Adipocyte (in vitro differentiated cells): ENCODE data around the gene ZBTB21.

Source experiments
- DNase-seq: peaks from one replicate; pipeline ENCODE4 v3.0.0-alpha.2; 2015; ENCODE audit warnings: low read depth
- H3K27me3 ChIP-seq: replicated peaks from 2 replicates; pipeline ENCODE4 v1.7.0; 2013; ENCODE audit warnings: mild to moderate bottlenecking, low read length, moderate library complexity; ENCODE audit not compliant: control insufficient read depth, insufficient read depth
- H3K36me3 ChIP-seq: 2 replicates; pipeline ENCODE4 v1.7.0; 2013; ENCODE audit warnings: low read length, mild to moderate bottlenecking, moderate library complexity; ENCODE audit not compliant: control insufficient read depth, insufficient read depth, severe bottlenecking
- H3K4me1 ChIP-seq: 2 replicates; pipeline ENCODE4 v1.7.0; 2013; ENCODE audit warnings: mild to moderate bottlenecking, low read length, moderate library complexity; ENCODE audit not compliant: control insufficient read depth, insufficient read depth
- H3K4me3 ChIP-seq: 2 replicates; pipeline ENCODE4 v1.7.0; 2013; ENCODE audit warnings: mild to moderate bottlenecking, low read length, moderate library complexity
- H3K9ac ChIP-seq: 2 replicates; pipeline ENCODE4 v1.7.0; 2013; ENCODE audit warnings: mild to moderate bottlenecking, low read length, moderate library complexity
- H3K9me3 ChIP-seq: 2 replicates; pipeline ENCODE4 v1.7.0; 2013; ENCODE audit warnings: mild to moderate bottlenecking, low read length, moderate library complexity; ENCODE audit not compliant: control insufficient read depth

ZBTB21 gene

GRCh38 chr21:41974752-41975053, 35.5 kb downstream of the ZBTB21 start:
- no peak overlapping the region for H3K9ac ChIP-seq
- DNase-seq: no peak
- H3K4me3 ChIP-seq: no peak overlapping the region
- peaks cover 5% of the 10 kb centered on the region for H3K9me3 ChIP-seq
- H3K4me1 ChIP-seq: no peaks in the 10 kb centered on the region
- H3K36me3 ChIP-seq: no peaks in the 10 kb centered on the region
- H3K27me3 ChIP-seq: no peaks in the 10 kb centered on the region

GRCh38 chr21:41973861-41974751, 36.1 kb downstream of the ZBTB21 start:
- Histone ChIP-seq H3K36me3 (no peaks in the 10 kb centered on the region), H3K9me3 (no peaks in the 10 kb centered on the region), H3K4me3 (no peak overlapping the region), H3K9ac (no peak overlapping the region), H3K4me1 (no peaks in the 10 kb centered on the region), H3K27me3 (no peaks in the 10 kb centered on the region)
- DNase-seq: no peak

GRCh38 chr21:41973427-41973831, 36.7 kb downstream of the ZBTB21 start:
- H3K27me3 ChIP-seq: no peaks in the 10 kb centered on the region
- no peak for DNase-seq
- no peaks in the 10 kb centered on the region for H3K4me1 ChIP-seq
- H3K9me3 ChIP-seq: no peaks in the 10 kb centered on the region
- H3K9ac ChIP-seq: no peak overlapping the region
- H3K4me3 ChIP-seq: no peak overlapping the region
- H3K36me3 ChIP-seq: no peaks in the 10 kb centered on the region

DNA sequence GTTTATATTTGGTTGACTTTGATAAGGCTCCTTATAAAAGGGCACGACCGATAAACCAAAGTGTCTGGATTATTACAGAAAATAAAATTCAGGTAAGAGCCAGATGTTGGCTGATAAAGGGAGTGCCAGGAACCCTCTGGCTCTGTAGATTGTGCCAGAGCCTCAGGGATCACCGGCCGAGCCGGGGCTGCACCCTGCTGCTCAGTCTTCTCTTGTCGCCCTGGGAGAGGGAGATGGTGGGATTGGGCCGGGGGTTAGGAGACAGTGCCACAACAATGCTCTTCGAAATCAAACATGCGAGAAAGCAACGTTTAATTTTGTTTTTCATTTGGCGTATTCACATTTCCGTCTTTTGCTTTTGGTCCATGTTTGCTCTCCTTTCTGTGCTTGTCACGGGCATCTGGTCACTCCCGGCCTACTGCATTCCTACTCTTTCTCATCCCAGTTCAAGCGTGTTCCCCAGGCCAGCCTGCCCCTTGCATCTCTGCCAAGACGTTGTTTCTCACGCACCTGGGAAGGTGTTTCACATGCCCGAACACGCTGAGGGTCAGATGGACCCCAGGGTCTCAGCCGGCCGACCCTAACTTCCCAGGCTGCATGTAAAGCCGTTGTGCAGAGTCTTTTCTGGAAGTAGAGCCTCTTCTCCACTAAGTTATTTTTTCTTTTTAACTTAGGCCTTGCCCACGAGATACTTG, 37.5 kb downstream of the ZBTB21 start:
- Histone ChIP-seq H3K27me3 (no peaks in the 10 kb centered on the region), H3K4me1 (no peaks in the 10 kb centered on the region), H3K4me3 (no peak overlapping the region), H3K36me3 (no peaks in the 10 kb centered on the region), H3K9me3 (no peaks in the 10 kb centered on the region), H3K9ac (no peak overlapping the region)
- no peak for DNase-seq

DNA sequence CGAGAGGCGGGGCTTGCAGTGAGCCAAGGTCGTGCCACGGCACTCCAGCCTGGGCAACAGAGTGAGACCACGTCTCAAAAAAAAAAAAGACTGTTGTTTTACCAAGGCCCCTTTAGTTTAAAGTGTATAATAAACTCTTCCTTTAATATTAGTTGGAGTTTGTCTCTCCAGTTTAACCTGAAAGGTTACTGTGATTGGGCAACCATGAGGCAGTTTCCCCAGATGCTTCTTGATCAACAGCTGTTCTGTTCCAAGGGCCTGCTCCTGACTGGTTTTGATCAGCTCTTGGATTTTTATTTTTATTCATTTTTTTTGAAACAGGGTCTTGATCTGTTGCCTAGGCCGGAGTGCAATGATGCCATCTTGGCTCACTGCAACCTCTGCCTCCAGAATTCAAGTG, 38.3 kb downstream of the ZBTB21 start:
- Histone ChIP-seq H3K4me3 (no peak overlapping the region), H3K36me3 (no peaks in the 10 kb centered on the region)
- no peak for DNase-seq

GRCh38 chr21:41970751-41971653, 39.2 kb downstream of the ZBTB21 start:
- DNase-seq: no peak
- H3K27me3 ChIP-seq: no peaks in the 10 kb centered on the region
- H3K9ac ChIP-seq: no peak overlapping the region
- H3K4me1 ChIP-seq: no peaks in the 10 kb centered on the region
- H3K9me3 ChIP-seq: no peaks in the 10 kb centered on the region
- no peaks in the 10 kb centered on the region for H3K36me3 ChIP-seq
- no peak overlapping the region for H3K4me3 ChIP-seq

More for the DNA sequence above, 38.3 kb downstream of the ZBTB21 start:
- Histone ChIP-seq H3K9ac (no peak overlapping the region), H3K4me1 (no peaks in the 10 kb centered on the region), H3K9me3 (no peaks in the 10 kb centered on the region), H3K27me3 (no peaks in the 10 kb centered on the region)

DNA sequence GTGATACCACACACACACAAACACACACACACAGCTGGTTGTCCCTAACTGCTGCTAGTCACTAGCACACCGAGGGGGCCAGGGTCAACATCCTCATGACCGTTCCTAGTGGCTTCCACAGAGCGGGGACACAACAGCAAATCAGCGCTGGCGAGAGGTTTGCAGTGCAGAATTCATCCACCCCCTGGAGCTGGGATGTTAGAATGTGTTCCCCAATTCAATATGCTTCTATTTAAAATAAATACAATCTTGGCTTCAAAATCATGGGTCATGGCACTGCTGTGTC, 40.1 kb downstream of the ZBTB21 start:
- Histone ChIP-seq H3K36me3 (no peaks in the 10 kb centered on the region), H3K9me3 (no peaks in the 10 kb centered on the region), H3K9ac (no peak overlapping the region), H3K4me1 (no peaks in the 10 kb centered on the region), H3K27me3 (no peaks in the 10 kb centered on the region), H3K4me3 (no peak overlapping the region)
- DNase-seq: no peak

DNA sequence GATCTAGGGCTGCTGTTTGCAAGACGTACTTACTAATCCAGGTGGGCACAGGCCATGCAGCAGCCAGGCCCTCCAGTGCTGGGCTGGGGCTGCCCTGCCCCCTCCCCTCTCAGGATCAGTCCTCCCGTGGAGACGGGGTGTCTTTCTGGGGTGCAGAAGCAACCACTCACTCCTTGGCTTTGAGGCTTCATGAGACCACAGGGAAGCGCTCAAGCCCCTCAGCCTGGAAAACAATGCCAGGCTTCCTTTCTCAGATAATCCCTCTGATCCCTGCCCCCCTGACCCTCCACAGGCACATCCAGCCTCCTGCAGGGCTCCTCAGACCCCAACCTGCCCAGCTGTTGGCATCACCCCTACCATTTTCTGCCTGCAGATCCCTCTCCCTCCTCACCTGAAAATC, 42.5 kb downstream of the ZBTB21 start:
- Histone ChIP-seq H3K9ac (no peak overlapping the region), H3K36me3 (no peaks in the 10 kb centered on the region), H3K4me1 (no peaks in the 10 kb centered on the region), H3K4me3 (no peak overlapping the region), H3K27me3 (peaks cover 4% of the 10 kb centered on the region), H3K9me3 (no peaks in the 10 kb centered on the region)
- DNase-seq: no peak

GRCh38 chr21:41966872-41967621, 43.1 kb downstream of the ZBTB21 start:
- Histone ChIP-seq H3K4me3 (no peak overlapping the region), H3K9me3 (no peaks in the 10 kb centered on the region), H3K27me3 (peaks cover 4% of the 10 kb centered on the region), H3K4me1 (no peaks in the 10 kb centered on the region), H3K36me3 (no peaks in the 10 kb centered on the region), H3K9ac (no peak overlapping the region)
- DNase-seq: no peak

- Histone ChIP-seq H3K4me1 (no peaks in the 10 kb centered on the region), H3K27me3 (peaks cover 4% of the 10 kb centered on the region), H3K9me3 (no peaks in the 10 kb centered on the region), H3K4me3 (no peak overlapping the region), H3K36me3 (no peaks in the 10 kb centered on the region), H3K9ac (no peak overlapping the region)
- no peak for DNase-seq
These were observed 43.9 kb downstream of the ZBTB21 start for GRCh38 chr21:41966041-41966833.
